Fibroblast of lung (primary cell): Measurements from ENCODE around the gene ARR3.

Experiments
- EZH2 ChIP-seq: IDR thresholded peaks from 2 replicates; pipeline ENCODE4 v1.5.1; 2012; ENCODE audit warnings: low read length, control low read depth, mild to moderate bottlenecking; ENCODE audit errors: missing control alignments
- TF ChIP-seq, protein P1 (sequence below), 2 donors: IDR thresholded peaks in 1 of 2; conservative IDR thresholded peaks in 1 of 2; 1 replicate in 1 of 2; 2 replicates in 1 of 2; pipeline ENCODE4 v1.5.1; 2011 to 2012; ENCODE audit warnings: low read length in 2 of 2, control low read depth in 1 of 2, inconsistent platforms in 1 of 2, low read depth in 1 of 2, mild to moderate bottlenecking in 1 of 2

- TF ChIP-seq, protein P1, sequence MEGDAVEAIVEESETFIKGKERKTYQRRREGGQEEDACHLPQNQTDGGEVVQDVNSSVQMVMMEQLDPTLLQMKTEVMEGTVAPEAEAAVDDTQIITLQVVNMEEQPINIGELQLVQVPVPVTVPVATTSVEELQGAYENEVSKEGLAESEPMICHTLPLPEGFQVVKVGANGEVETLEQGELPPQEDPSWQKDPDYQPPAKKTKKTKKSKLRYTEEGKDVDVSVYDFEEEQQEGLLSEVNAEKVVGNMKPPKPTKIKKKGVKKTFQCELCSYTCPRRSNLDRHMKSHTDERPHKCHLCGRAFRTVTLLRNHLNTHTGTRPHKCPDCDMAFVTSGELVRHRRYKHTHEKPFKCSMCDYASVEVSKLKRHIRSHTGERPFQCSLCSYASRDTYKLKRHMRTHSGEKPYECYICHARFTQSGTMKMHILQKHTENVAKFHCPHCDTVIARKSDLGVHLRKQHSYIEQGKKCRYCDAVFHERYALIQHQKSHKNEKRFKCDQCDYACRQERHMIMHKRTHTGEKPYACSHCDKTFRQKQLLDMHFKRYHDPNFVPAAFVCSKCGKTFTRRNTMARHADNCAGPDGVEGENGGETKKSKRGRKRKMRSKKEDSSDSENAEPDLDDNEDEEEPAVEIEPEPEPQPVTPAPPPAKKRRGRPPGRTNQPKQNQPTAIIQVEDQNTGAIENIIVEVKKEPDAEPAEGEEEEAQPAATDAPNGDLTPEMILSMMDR (conservative IDR thresholded peaks at IDR 0.05 in 1 of 2, IDR thresholded peaks at IDR 0.05 in 1 of 2; ENCODE audit: low read depth in 1 of 2, low read length in 2 of 2), result no peak
- no peak for TF ChIP-seq EZH2
Measured at GRCh38 chrX:70231666-70232065, 36.5 kb upstream of the ARR3 start.
